GM19239 (cell line): Measurements from ENCODE around the gene CLIP2.
"Not testable (repeated sequence)": the region's sequence is repeated elsewhere in the genome, so short reads cannot be mapped to it uniquely, and the experiment has no call there.

Experiments
- DNase-seq: peaks from one replicate; pipeline ENCODE4 v3.0.0; 2011; ENCODE audit warnings: low spot score; ENCODE audit not compliant: insufficient read length
- FAIRE-seq: peaks from 2 replicates; lab custom pipeline; 2011; peaks lifted over from hg19 to GRCh38; lab: Jason Lieb, UNC

Gene CLIP2

DNA sequence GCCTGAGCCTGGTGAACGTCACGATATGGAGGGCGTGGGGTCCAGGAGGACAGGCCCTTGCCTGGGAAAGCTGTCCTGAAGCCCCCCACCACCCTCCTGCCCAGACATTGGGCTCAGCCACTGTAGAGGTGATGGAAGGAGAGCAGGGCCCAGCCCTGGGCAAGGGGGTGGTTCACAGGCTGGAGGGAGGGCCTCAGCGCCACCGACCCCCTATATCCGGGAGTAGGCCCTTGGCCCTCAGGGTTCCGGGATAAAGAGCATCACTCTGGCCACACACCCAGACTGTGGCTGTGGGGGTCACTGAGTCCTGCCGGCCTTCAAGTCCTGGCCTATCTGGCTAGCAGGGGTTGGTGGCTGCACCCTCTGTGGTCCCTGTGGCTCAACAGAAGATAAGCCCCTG lies 109.2 kb downstream of the CLIP2 start:
- FAIRE-seq: no peak
- no peak for DNase-seq

DNA sequence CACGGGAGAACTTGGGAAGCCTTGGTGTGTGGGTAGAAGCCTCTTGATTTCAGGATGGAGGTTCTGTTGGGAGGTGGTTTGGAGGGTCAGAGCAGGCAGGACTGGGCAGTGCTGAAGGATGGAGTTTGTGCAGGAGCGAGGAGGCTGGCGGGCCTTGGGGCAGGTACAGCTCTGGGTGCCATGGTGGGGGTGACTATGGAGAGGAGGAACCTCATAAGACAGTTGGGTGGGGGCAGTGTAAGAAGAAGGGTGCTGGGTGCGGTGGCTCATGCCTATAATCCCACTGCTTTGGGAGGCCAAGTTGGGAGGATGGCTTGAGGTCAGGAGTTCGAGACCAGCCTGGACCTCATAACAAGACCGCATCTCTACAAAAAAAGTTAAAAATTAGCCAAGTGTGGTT lies 109.8 kb downstream of the CLIP2 start:
- DNase-seq: no peak
- FAIRE-seq: no peak

GRCh38 chr7:74400420-74401136 lies 111.4 kb downstream of the CLIP2 start:
- FAIRE-seq: no peak
- no peak for DNase-seq

- DNase-seq (peak; percentile 81), FAIRE-seq (peak; percentile 84)
Observed at GRCh38 chr7:74401137-74401859, 112.1 kb downstream of the CLIP2 start.

GRCh38 chr7:74402668-74403067 lies 113.5 kb downstream of the CLIP2 start:
- not testable (repeated sequence) for DNase-seq, FAIRE-seq

DNA sequence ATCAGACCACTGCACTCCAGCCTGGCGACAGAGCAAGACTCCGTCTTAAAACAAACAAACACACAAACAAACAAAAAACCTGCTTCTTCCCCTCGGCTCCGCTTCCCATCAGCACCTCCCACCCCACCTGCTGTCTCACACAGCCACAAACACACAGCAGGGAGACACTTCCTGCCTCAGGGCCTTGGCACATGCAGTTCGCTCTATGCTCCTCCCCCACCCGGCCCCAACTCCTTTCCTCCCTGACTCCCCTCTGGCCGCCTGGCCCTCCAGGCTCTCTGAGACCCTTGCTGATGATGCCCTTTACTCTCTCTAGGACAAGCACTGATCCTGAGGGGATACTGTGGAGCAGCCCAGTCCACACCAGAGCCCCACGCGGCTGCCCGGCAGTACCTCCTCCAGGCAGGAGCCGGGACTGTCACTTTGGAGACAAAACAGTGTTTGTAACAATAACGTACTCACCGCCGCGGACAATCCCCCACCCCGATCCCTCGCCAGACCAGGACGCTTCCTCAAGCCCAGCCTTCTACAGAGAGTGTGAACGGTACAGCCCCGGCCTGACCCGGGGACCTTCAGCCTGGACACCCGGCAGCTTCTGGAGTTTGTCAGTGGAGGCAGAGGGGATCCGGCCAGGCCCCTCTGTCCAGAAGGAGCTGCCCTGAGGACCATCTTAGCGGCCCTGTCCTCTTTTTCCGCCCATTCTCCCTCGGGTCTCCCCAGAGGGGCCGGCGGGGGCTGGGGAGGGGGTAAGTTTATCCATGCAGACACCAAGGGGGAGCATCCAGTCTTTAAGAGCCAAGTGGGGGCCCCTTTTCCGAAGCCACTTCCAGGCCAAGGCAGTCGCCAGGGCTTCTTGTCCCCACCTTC lies 114.5 kb downstream of the CLIP2 start:
- FAIRE-seq (no peak), DNase-seq (no peak)

DNA sequence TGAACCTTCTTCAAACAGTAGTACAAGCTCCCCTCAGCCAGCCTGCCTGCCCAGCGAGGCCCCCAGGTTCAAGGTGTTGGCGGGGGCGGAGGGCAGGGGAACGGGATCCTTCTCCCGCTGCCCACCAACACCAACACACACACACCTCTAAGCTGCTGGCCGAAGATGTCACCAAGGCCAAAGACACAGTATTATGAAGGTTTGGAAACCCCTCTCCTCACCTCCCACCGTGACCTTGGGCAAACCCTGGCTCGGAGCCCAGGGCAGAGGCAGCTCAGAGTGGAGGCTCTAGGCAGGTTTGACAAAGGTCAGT lies 115.1 kb downstream of the CLIP2 start:
- FAIRE-seq (no peak), DNase-seq (no peak)

- DNase-seq: no peak
- no peak for FAIRE-seq
Observed at GRCh38 chr7:74404741-74405140, 115.5 kb downstream of the CLIP2 start.

- DNase-seq (no peak), FAIRE-seq (no peak)
Observed at GRCh38 chr7:74405191-74405898, 116.1 kb downstream of the CLIP2 start.

GRCh38 chr7:74405899-74406512 lies 116.8 kb downstream of the CLIP2 start:
- no peak for FAIRE-seq
- DNase-seq: no peak

DNA sequence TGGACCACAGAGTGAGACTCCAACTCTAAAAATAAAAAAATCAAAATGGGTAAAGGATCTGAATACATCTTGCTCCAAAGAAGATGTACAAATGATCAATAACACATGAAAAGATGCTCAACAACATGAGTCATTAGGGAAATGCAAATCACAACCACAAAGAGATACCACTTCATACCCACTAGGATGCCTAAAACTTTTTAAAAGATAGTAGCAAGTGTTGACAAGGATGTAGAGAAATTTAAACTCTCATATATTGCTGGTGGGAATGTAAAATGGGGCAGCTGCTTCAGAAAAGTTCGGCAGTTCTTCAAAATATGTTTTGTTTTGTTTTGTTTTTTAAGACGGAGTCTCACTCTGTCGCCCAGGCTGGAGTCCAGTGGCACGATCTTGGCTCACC lies 118.8 kb downstream of the CLIP2 start:
- DNase-seq (no peak), FAIRE-seq (no peak)

GRCh38 chr7:74409571-74409970 lies 120.4 kb downstream of the CLIP2 start:
- DNase-seq (no peak), FAIRE-seq (no peak)

DNA sequence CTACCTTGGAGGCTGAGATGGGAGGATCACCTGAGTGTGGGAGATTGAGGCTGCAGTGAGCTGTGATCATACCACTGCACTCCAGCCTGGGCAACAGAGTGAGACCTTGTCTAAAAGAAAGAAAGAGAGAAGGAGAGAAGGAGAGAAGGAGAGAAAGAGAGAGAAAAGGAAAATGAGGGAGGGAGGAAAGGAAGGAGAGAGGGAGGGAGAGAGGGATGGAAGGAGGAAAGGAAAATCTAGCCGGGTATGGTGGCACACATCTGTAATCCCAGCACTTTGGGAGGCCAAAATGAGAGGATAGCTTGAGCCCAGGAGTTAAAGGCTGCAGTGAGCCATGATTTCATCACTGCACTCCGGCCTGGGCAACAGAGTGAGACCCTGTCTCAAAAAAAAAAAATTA lies 121.6 kb downstream of the CLIP2 start:
- FAIRE-seq: no peak

GRCh38 chr7:74411571-74411970 lies 122.4 kb downstream of the CLIP2 start:
- FAIRE-seq: not testable (repeated sequence)

More for the DNA sequence above, 121.6 kb downstream of the CLIP2 start:
- no peak for DNase-seq

DNA sequence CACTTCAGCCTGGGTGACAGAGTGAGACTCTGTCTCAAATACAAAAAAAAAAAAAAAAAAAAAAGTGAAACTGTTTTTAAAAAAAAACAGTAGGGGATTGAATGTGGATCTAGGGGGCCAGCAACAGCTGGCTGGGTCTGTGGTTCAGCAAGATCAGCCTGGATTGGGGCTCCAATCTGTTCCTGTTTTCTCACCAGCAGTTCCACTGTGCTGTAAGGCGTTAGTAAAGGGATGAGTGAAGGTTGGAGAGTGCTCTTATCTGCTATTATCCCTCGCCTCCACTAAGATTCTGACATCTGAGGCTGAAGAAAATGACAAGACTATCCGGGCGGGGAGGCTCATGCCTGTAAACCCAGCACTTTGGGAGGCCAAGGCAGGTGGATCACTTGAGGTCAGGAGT lies 122.8 kb downstream of the CLIP2 start:
- FAIRE-seq (no peak), DNase-seq (no peak)

More at GRCh38 chr7:74411571-74411970, 122.4 kb downstream of the CLIP2 start:
- DNase-seq: not testable (repeated sequence)

DNA sequence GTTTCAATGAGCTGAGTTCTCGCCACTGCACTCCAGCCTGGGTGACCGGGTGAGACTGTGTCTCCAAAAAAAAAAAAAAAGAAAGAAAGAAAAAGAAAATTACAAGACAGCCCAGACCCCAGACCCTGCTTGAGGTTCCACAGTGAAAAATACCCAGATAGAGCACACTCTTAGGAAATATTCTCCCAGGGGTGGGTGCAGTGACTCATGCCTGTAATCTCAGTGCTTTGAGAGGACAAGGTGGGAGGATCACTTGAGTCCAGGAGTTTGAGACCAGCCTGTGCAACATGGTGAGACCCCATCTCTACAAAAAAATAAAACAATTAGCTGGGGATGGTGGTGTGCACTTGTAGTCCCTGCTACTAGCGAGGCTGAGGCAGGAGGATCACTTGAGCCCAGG lies 123.4 kb downstream of the CLIP2 start:
- FAIRE-seq (no peak), DNase-seq (no peak)

GRCh38 chr7:74414595-74415333 lies 125.6 kb downstream of the CLIP2 start:
- FAIRE-seq: not testable (repeated sequence)

GRCh38 chr7:74417419-74417971 lies 128.3 kb downstream of the CLIP2 start:
- peak; percentile 90 for DNase-seq
- peak; percentile 89 for FAIRE-seq

More at GRCh38 chr7:74414595-74415333, 125.6 kb downstream of the CLIP2 start:
- not testable (repeated sequence) for DNase-seq

GRCh38 chr7:74418076-74418475 lies 128.9 kb downstream of the CLIP2 start:
- FAIRE-seq (no peak), DNase-seq (no peak)
